NCI-H2107 treated with DMSO at 0.1 percent for 48 hours (cell line): ENCODE results near the gene SCT.

Experiments used
- DNase-seq: peaks from one replicate; lab custom pipeline; 2025; ENCODE audit not compliant: unreplicated experiment; lab: John Stamatoyannopoulos, UW

The SCT gene

GRCh38 chr11:589798-590197 lies 37.2 kb downstream of the SCT start:
- DNase-seq, result no peak

GRCh38 chr11:587978-588380 lies 39.0 kb downstream of the SCT start:
- no peak for DNase-seq

- DNase-seq, result no peak
These were observed 39.4 kb downstream of the SCT start for GRCh38 chr11:587546-587945.

DNA sequence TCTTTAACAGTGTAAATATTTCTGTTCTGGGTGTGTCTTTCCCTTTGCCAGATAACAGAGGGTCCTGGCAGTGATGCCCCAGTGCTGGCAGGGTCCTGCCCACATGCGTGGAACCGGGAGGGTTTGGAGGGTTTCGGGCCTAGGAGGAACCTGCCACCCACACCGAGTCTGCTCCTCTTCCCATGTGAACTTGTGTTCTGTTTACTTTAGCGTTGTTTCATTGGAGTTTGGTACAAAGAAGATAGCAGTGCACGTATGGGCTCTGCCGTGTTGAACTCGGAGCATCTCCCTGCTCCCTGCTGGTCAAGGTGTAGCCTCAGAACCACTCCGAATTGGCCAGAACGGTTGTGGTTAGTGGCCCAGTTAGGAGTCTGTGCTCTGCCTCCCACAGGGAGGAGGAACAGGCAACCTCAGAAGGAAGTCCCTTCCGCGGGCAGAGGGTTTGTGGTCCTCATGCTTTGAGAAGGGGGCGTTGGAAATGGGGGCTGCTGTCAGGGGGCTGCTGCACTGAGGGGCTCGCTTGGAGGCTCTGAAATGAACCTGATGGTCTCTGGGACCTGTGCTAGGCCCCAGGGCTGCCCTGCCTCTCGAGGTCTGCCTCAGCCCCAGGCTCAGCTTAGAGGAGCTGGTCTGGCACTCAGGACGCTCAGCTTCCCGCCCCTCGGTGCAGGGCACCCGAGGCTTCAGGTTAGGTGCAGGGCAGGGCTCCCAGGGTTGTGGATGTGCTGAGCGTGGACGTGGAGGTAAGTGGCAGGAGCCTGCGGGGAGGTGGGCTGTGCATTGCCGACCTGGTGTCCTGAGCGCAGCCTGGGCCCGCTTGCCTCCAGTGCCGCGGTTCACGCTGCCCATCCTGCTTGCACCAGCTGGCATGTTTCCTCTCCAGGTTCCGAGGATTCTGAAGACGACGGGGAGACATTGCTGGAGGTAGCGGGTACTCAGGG lies 40.3 kb downstream of the SCT start:
- no peak for DNase-seq

GRCh38 chr11:584287-584686 lies 42.7 kb downstream of the SCT start:
- DNase-seq, result no peak

DNA sequence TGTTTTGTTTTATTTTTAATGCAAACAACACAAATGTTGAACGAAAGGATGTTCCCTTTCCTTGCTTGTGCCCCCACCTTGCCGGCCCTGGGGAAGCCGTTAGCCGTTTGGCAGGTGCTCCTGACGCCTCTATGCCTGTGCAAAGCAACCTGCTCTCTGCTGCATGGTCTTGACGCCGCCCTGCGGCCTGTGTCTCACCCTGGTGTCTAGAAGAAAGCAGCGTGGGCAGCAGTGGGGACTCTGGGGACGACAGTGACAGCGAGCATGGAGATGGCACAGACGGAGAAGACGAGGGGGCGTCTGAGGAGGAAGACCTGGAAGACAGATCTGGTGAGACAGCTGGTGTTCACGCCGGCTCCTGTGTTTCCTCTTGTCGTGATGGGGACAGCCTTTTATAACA lies 45.2 kb downstream of the SCT start:
- DNase-seq, result no peak

DNA sequence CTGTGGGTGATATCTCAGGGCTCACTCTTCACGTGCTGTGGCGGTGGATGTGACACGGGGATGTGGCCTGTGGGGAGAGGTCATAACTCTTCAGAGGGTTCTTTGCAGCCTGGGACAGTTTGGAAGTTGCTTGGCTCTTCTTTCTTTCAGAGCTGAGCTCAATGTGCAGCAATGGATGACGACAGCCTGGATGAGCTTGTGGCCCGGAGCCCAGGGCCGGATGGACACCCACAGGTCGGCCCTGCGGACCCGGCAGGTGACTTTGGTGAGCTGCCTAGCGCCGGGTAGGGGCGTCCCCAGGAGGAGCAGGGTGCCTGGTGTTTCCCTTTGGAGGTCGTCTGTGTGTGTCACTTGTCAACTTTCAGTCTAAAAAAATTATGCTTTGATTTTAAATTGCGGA lies 45.6 kb downstream of the SCT start:
- DNase-seq, result no peak

DNA sequence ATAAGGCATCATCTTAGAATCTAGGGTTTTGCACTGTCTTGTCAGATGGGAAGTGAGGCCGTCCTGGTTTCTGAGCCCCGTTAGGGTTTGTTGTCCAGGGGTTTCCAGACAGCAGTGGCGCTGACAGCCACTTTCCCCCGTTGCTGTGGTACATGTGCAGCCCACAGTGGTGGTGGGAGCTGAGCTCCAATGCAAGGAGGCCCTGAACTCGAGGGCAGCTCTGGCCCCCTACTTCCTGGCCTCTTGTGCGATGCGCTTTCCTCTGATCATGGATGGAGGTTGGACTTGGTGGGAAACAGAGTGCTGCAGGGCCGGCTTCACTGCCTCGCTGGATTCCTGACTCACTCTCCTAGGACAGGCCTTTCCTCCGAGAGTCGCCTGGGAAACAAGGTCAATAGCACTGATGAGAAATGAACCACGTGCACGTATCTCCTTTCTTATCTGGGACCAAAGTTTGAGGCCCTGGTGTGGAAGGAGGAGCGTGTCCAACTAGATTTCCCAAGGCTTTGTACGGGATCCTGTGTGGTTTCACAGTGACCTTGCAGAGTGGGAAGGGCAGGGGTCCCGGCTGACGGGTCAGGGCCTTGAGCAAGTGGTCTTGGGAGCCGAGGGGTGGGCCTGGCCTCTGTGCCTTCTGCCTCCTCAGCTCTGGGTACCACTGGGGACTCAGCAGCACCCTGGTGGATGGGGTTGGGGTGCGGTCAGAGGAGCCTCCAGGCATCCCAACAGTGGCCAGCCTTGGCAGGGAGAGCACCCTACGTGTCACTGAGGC lies 47.0 kb downstream of the SCT start:
- DNase-seq, result no peak

GRCh38 chr11:578276-579035 lies 48.5 kb downstream of the SCT start:
- DNase-seq, result no peak

- no peak for DNase-seq
These were observed 49.4 kb downstream of the SCT start for GRCh38 chr11:577611-577894.

DNA sequence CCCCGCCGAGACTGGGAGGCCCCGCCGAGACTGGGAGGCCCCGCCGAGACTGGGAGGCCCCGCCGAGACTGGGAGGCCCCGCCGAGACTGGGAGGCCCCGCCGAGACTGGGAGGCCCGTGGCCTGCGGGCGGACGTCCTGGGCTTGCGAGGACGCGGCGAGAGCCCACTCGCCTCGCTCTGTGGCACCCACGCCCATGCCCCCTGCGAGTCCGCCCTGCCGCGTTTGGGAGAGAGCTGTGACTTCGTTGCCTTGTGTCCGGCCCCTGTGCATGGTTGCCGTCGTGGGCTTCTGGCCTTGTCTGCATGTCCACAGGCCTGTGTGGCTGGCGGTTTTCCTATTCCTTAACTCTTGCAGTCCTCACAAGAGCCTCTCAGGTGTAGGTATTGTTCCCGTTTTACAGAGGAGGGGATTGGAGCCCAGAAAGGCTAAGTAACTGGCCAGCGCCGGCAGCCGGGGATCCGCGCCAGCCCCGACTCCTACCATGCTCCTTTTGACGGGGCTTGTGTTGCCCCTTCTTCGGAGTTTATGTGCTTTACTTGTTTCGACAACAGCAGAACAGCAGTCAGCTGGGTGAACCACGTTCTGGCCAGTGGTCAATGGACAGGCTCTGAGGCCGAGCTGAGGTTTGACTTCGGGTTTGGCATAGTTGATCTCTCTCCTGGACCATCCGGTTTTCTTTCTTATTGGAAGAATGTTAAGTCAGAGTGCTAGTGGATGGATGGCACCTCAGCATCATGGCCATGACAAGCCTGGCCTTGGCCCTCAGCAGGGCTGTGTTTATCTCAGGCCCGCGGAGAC lies 50.0 kb downstream of the SCT start:
- no peak for DNase-seq
